Pons (tissue), 1 donor: ENCODE measurements around the gene CDC37L1.
"Not testable (repeated sequence)": the region's sequence is repeated elsewhere in the genome, so short reads cannot be mapped to it uniquely, and the experiment has no call there.

Experiments used
- DNase-seq: peaks from one replicate; pipeline ENCODE4 v3.0.0-alpha.2; 2016; ENCODE audit warnings: low spot score

The CDC37L1 gene

GRCh38 chr9:4679268-4680172 lies at the start of gene CDC37L1:
CDC37L1 (plus strand) TSS chr9:4679569; CDS start chr9:4679768, 199 bp downstream.
- peak; percentile 97 for DNase-seq

GRCh38 chr9:4630836-4631235 lies 48.5 kb upstream of the CDC37L1 start:
- DNase-seq, result no peak

GRCh38 chr9:4638968-4639367 lies 40.4 kb upstream of the CDC37L1 start:
- DNase-seq, result no peak

- DNase-seq, result no peak
Measured at GRCh38 chr9:4639420-4639819, 39.9 kb upstream of the CDC37L1 start.

- peak; percentile 5 for DNase-seq
Measured at GRCh38 chr9:4640027-4640426, 39.3 kb upstream of the CDC37L1 start.

GRCh38 chr9:4642351-4642750 lies 37.0 kb upstream of the CDC37L1 start:
- no peak for DNase-seq

- DNase-seq, result no peak
Measured at GRCh38 chr9:4654084-4654483, 25.3 kb upstream of the CDC37L1 start.

GRCh38 chr9:4654538-4654937 lies 24.8 kb upstream of the CDC37L1 start:
- no peak for DNase-seq

- not testable (repeated sequence) for DNase-seq
Measured at GRCh38 chr9:4656196-4656595, 23.2 kb upstream of the CDC37L1 start.

GRCh38 chr9:4656621-4657020 lies 22.7 kb upstream of the CDC37L1 start:
- no peak for DNase-seq

GRCh38 chr9:4657426-4658159 lies 21.8 kb upstream of the CDC37L1 start:
- DNase-seq, result no peak

- DNase-seq, result not testable (repeated sequence)
Measured at GRCh38 chr9:4660665-4661064, 18.7 kb upstream of the CDC37L1 start.

GRCh38 chr9:4661165-4661564 lies 18.2 kb upstream of the CDC37L1 start:
- DNase-seq, result no peak

GRCh38 chr9:4661611-4662010 lies 17.8 kb upstream of the CDC37L1 start:
- DNase-seq, result no peak

- DNase-seq, result peak; percentile 86
Measured at GRCh38 chr9:4662108-4662988, 17.0 kb upstream of the CDC37L1 start, which contains the start of gene PLPP6. PLPP6 (plus strand) TSS chr9:4662294; CDS start chr9:4662376, 82 bp downstream.

- DNase-seq, result peak; percentile 15
Measured at GRCh38 chr9:4662989-4663792, 16.2 kb upstream of the CDC37L1 start.

- DNase-seq, result peak; percentile 47
Measured at GRCh38 chr9:4663956-4664355, 15.4 kb upstream of the CDC37L1 start.

GRCh38 chr9:4665357-4665756 lies 14.0 kb upstream of the CDC37L1 start:
- no peak for DNase-seq

- peak; percentile 46 for DNase-seq
Measured at GRCh38 chr9:4666042-4666699, 13.2 kb upstream of the CDC37L1 start, which contains the start of gene SPATA6L. SPATA6L (minus strand) TSS chr9:4666480; CDS start chr9:4666250, 230 bp downstream.

- no peak for DNase-seq
Measured at GRCh38 chr9:4667681-4668080, 11.7 kb upstream of the CDC37L1 start.
